Transverse colon (tissue), 4 donors: ENCODE measurements around the gene HABP2. TPM values are rescaled to one million over a fixed set of nuclear protein-coding genes. Genes with fewer than 3 reads are reported as not detected.

ENCODE experiments used
- DNase-seq: peaks from one replicate; pipeline ENCODE4 v3.0.0-alpha.2; 2019
- H3K27ac ChIP-seq, 4 donors: fragments of 200-600 bp; sonication (generic); 2 replicates each; pipeline ENCODE4 v1.5.1; 2016 to 2018; ENCODE audit warnings: inconsistent platforms in 4 of 4
- H3K27me3 ChIP-seq: fragments of 200-600 bp; sonication (generic); 2 replicates; pipeline ENCODE4 v1.5.1; 2017; ENCODE audit warnings: inconsistent platforms
- H3K36me3 ChIP-seq, 4 donors: fragments of 200-600 bp; sonication (generic); 2 replicates each; pipeline ENCODE4 v1.5.1; 2017 to 2019; ENCODE audit warnings: inconsistent platforms in 4 of 4
- H3K4me1 ChIP-seq, 4 donors: fragments of 200-600 bp; sonication (generic); 2 replicates each; pipeline ENCODE4 v1.5.1; 2017 to 2020; ENCODE audit warnings: inconsistent platforms in 4 of 4
- H3K4me3 ChIP-seq, 4 donors: fragments of 200-600 bp; sonication (generic); 1 replicate in 1 of 4; 2 replicates in 3 of 4; pipeline versions ENCODE4 v1.5.1 to v1.6.1; 2017 to 2019; ENCODE audit warnings: inconsistent platforms in 4 of 4
- H3K9me3 ChIP-seq, 2 donors: fragments of 200-600 bp; sonication (generic); 2 replicates each; pipeline ENCODE4 v1.5.1; 2017 to 2019; ENCODE audit warnings: inconsistent platforms in 2 of 2
- CTCF ChIP-seq, 5 experiments: fragments of 200-600 bp in 3 of 5; fragments of 450-650 bp in 2 of 5; sonication (generic) in 3 of 5; IDR thresholded peaks; 1 replicate in 2 of 5; 2 replicates in 3 of 5; pipeline ENCODE4 v1.5.1; 2016 to 2017; ENCODE audit warnings: antibody characterized with exemption in 5 of 5, inconsistent platforms in 3 of 5, mild to moderate bottlenecking in 2 of 5, moderate library complexity in 1 of 5
- EP300 ChIP-seq: sonication (generic); formaldehyde crosslinking; IDR thresholded peaks from one replicate; pipeline ENCODE4 v1.6.1; 2017; ENCODE audit warnings: antibody characterized with exemption, low read depth
- POLR2A ChIP-seq: fragments of 450-650 bp; IDR thresholded peaks from one replicate; pipeline ENCODE4 v1.6.1; 2016; ENCODE audit warnings: antibody characterized with exemption, mild to moderate bottlenecking, moderate library complexity
- POLR2AphosphoS5 ChIP-seq, 3 donors: sonication (generic); formaldehyde crosslinking; IDR thresholded peaks; one replicate each; pipeline ENCODE4 v1.6.1; 2016; ENCODE audit warnings: antibody characterized with exemption in 3 of 3
- WGBS, 2 donors: methylation state at CpG; one replicate each; pipeline ENCODE4 v1.1.5; 2018; ENCODE audit warnings: low coverage in 1 of 2; 5-methylcytosine and 5-hydroxymethylcytosine counted together
- in situ Hi-C, 4 donors: fragments of 200-750 bp; cut with MboI; loops; one replicate each; pipeline versions ENCODE4 v1.15.0 to v1.15.1; 2017; ENCODE audit warnings: low sequenced_read_pairs in 3 of 4, low pct_ligation_motif_present in 1 of 4, low pct_unique_long_range_greater_than_20kb in 1 of 4
- intact Hi-C: fragments of 100-400 bp; cut with DNase I; formaldehyde crosslinking; loops from one replicate; pipeline ENCODE4 v1.15.1; 2023; ENCODE audit warnings: low total_unique reads
- total RNA-seq, 4 donors: library from RNA; depleted of rRNA; stranded (reverse); fragments of >200 nt; gene quantifications; one replicate each; pipeline ENCODE4 v1.1.0, GENCODE V29; 2016

HABP2 gene
- total RNA-seq, 4 donors from 2014 or later: not detected

DNA sequence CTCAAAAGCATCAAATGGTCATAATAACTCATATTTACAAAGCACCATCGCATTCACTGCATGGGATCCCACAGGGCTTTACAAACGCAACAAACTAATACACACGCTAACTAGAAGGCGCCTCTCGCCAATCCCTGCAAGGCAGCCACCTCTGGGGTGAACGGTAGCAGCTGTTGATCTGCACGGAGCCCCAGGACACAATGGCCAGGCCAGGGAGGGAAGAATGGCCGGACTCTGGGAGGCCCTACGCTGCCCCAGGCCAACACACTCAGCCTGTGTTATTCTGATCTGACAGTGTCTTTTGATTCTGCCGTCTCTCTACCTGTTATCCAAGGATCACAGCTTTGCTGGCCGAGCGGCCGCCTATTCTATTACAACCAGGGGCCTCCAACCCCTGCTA is 41.8 kb downstream of the HABP2 start:
- WGBS, 2 donors: 77 to 85% methylated on average over 7 to 13 of the region's 13 CpGs
- in situ Hi-C loops (no loop called here), intact Hi-C loops (no loop called here)
- no peak for DNase-seq
- Histone ChIP-seq H3K9me3 (no peaks in the 10 kb centered on the region), H3K27ac (no peak overlapping the region), H3K36me3 (no peaks in the 10 kb centered on the region), H3K4me3 (no peak overlapping the region), H3K4me1 (no peaks in the 10 kb centered on the region), H3K27me3 (no peaks in the 10 kb centered on the region)
- TF ChIP-seq POLR2AphosphoS5 (IDR thresholded peaks at IDR 0.05) (no peak), CTCF (IDR thresholded peaks at IDR 0.05) (no peak), POLR2A (no peak), EP300 (no peak)

- Histone ChIP-seq H3K27me3 (no peaks in the 10 kb centered on the region), H3K27ac (no peak overlapping the region), H3K36me3 (no peaks in the 10 kb centered on the region), H3K9me3 (no peaks in the 10 kb centered on the region), H3K4me1 (no peaks in the 10 kb centered on the region), H3K4me3 (no peak overlapping the region)
- in situ Hi-C loops: no loop called here
- no peak for DNase-seq
- intact Hi-C loops: no loop called here
- TF ChIP-seq CTCF (IDR thresholded peaks at IDR 0.05) (no peak), POLR2AphosphoS5 (IDR thresholded peaks at IDR 0.05) (no peak), POLR2A (no peak), EP300 (no peak)
- 86% methylated on average over 3 of the region's 3 CpGs; no CpG with 5 or more reads in 1 of the 2 donors for WGBS, 2 donors
Measured at GRCh38 chr10:113600569-113600968, 47.7 kb downstream of the HABP2 start.

- TF ChIP-seq POLR2A (no peak), EP300 (no peak), POLR2AphosphoS5 (IDR thresholded peaks at IDR 0.05) (no peak), CTCF (IDR thresholded peaks at IDR 0.05) (no peak)
- H3K4me3 ChIP-seq: no peak overlapping the region
- H3K36me3 ChIP-seq: no peaks in the 10 kb centered on the region
- H3K9me3 ChIP-seq: no peaks in the 10 kb centered on the region
- no peak overlapping the region for H3K27ac ChIP-seq
- DNase-seq: no peak
- in situ Hi-C loops (no loop called here), intact Hi-C loops (no loop called here)
- no peaks in the 10 kb centered on the region for H3K27me3 ChIP-seq
- no peaks in the 10 kb centered on the region for H3K4me1 ChIP-seq
- WGBS, 2 donors: 85 to 100% methylated on average over 1 to 13 of the region's 13 CpGs
Measured at GRCh38 chr10:113603057-113603777, 50.4 kb downstream of the HABP2 start.

- no peak overlapping the region for H3K4me3 ChIP-seq
- WGBS, 2 donors: 83 to 90% methylated on average over 2 to 12 of the region's 12 CpGs
- in situ Hi-C loops: no loop called here
Measured at GRCh38 chr10:113604572-113604971, 51.7 kb downstream of the HABP2 start.

More at GRCh38 chr10:113604572-113604971, 51.7 kb downstream of the HABP2 start:
- TF ChIP-seq POLR2AphosphoS5 (IDR thresholded peaks at IDR 0.05): no peak
- no peak for TF ChIP-seq CTCF (IDR thresholded peaks at IDR 0.05)
- no peak for TF ChIP-seq EP300
- TF ChIP-seq POLR2A: no peak
- Histone ChIP-seq H3K4me1 (no peaks in the 10 kb centered on the region), H3K27ac (no peak overlapping the region), H3K36me3 (no peaks in the 10 kb centered on the region), H3K27me3 (no peaks in the 10 kb centered on the region), H3K9me3 (no peaks in the 10 kb centered on the region)
- intact Hi-C loops: no loop called here
- no peak for DNase-seq
